Activated CD4-positive, alpha-beta T cell treated with anti-CD3 and anti-CD28 coated beads, Interleukin-2, amount 50 U/mL, for 16 hours (primary cell): Measurements from ENCODE around the gene PODXL.
"Not testable (repeated sequence)": the region's sequence is repeated elsewhere in the genome, so short reads cannot be mapped to it uniquely, and the experiment has no call there.

Source experiments
- DNase-seq: peaks from one replicate; pipeline ENCODE4 v3.0.0-alpha.2; 2020

PODXL gene

GRCh38 chr7:131489196-131489595, 67.2 kb downstream of the PODXL start:
- no peak for DNase-seq

- DNase-seq = no peak
These were observed 68.1 kb downstream of the PODXL start for GRCh38 chr7:131488361-131488760.

GRCh38 chr7:131487217-131487616, 69.2 kb downstream of the PODXL start:
- DNase-seq = no peak

GRCh38 chr7:131486346-131486745, 70.1 kb downstream of the PODXL start:
- no peak for DNase-seq

- DNase-seq = no peak
These were observed 72.8 kb downstream of the PODXL start for GRCh38 chr7:131483586-131483985.

GRCh38 chr7:131482800-131483199, 73.6 kb downstream of the PODXL start:
- DNase-seq = no peak

GRCh38 chr7:131480384-131481315, 75.8 kb downstream of the PODXL start:
- DNase-seq = no peak

GRCh38 chr7:131476740-131477139, 79.7 kb downstream of the PODXL start:
- no peak for DNase-seq

- DNase-seq = no peak
These were observed 85.0 kb downstream of the PODXL start for GRCh38 chr7:131471250-131472004.

GRCh38 chr7:131467788-131468187, 88.6 kb downstream of the PODXL start:
- DNase-seq = no peak

GRCh38 chr7:131466735-131467365, 89.6 kb downstream of the PODXL start:
- no peak for DNase-seq

- DNase-seq = not testable (repeated sequence)
These were observed 93.7 kb downstream of the PODXL start for GRCh38 chr7:131462715-131463114.

GRCh38 chr7:131462059-131462458, 94.4 kb downstream of the PODXL start:
- DNase-seq = no peak

GRCh38 chr7:131459256-131459655, 97.2 kb downstream of the PODXL start:
- no peak for DNase-seq

- no peak for DNase-seq
These were observed 100.1 kb downstream of the PODXL start for GRCh38 chr7:131456338-131456737.

GRCh38 chr7:131455546-131455945, 100.9 kb downstream of the PODXL start:
- DNase-seq = no peak

- no peak for DNase-seq
These were observed 101.4 kb downstream of the PODXL start for GRCh38 chr7:131455001-131455400.

- no peak for DNase-seq
These were observed 101.9 kb downstream of the PODXL start for GRCh38 chr7:131454498-131454897.
